CD4-positive, alpha-beta T cell treated with Interleukin-15 for 4 hours (primary cell): ENCODE results near the gene VKORC1.

Experiments
- DNase-seq: peaks from one replicate; pipeline ENCODE4 v3.0.0-alpha.2; 2020; ENCODE audit warnings: low spot score

Gene VKORC1

GRCh38 chr16:31130336-31130891 is 35.8 kb upstream of the VKORC1 start:
- DNase-seq, result no peak

GRCh38 chr16:31129568-31130335 is 35.2 kb upstream of the VKORC1 start:
- DNase-seq, result no peak

GRCh38 chr16:31128711-31129567 is 34.3 kb upstream of the VKORC1 start:
- DNase-seq, result no peak

GRCh38 chr16:31127182-31127581 is 32.6 kb upstream of the VKORC1 start:
- DNase-seq, result no peak

GRCh38 chr16:31125844-31126243 is 31.2 kb upstream of the VKORC1 start:
- DNase-seq, result no peak

- no peak for DNase-seq
Measured at GRCh38 chr16:31120129-31120528, 25.5 kb upstream of the VKORC1 start.

- no peak for DNase-seq
Measured at GRCh38 chr16:31118223-31119155, 23.9 kb upstream of the VKORC1 start.

GRCh38 chr16:31117384-31118222 is 23.0 kb upstream of the VKORC1 start, which contains the start of gene KAT8:
Gene KAT8, plus strand, starts transcription at chr16:31117664. Its CDS starts 18 bp downstream, at chr16:31117682.
- peak; percentile 96 for DNase-seq

GRCh38 chr16:31114468-31114867 is 19.9 kb upstream of the VKORC1 start:
- DNase-seq, result no peak

- no peak for DNase-seq
Measured at GRCh38 chr16:31113121-31114120, 18.8 kb upstream of the VKORC1 start.

GRCh38 chr16:31112711-31113110 is 18.1 kb upstream of the VKORC1 start:
- no peak for DNase-seq

- DNase-seq, result no peak
Measured at GRCh38 chr16:31111881-31112466, 17.4 kb upstream of the VKORC1 start.

- no peak for DNase-seq
Measured at GRCh38 chr16:31110106-31111034, 15.8 kb upstream of the VKORC1 start.

- no peak for DNase-seq
Measured at GRCh38 chr16:31109622-31110021, 15.0 kb upstream of the VKORC1 start.

- no peak for DNase-seq
Measured at GRCh38 chr16:31108794-31109558, 14.4 kb upstream of the VKORC1 start.

- DNase-seq, result peak; percentile 54
Measured at GRCh38 chr16:31108035-31108793, 13.6 kb upstream of the VKORC1 start, which contains the start of gene BCKDK. Gene BCKDK, plus strand, starts transcription at chr16:31108386. Its CDS starts 838 bp downstream, at chr16:31109224.
